ENCODE results near the gene MAP6. TPM values are rescaled to one million over a fixed set of nuclear protein-coding genes. Genes with fewer than 3 reads are reported as not detected.

The MAP6 gene
- total RNA-seq, 1 experiment from 2014 or later: not detected

DNA sequence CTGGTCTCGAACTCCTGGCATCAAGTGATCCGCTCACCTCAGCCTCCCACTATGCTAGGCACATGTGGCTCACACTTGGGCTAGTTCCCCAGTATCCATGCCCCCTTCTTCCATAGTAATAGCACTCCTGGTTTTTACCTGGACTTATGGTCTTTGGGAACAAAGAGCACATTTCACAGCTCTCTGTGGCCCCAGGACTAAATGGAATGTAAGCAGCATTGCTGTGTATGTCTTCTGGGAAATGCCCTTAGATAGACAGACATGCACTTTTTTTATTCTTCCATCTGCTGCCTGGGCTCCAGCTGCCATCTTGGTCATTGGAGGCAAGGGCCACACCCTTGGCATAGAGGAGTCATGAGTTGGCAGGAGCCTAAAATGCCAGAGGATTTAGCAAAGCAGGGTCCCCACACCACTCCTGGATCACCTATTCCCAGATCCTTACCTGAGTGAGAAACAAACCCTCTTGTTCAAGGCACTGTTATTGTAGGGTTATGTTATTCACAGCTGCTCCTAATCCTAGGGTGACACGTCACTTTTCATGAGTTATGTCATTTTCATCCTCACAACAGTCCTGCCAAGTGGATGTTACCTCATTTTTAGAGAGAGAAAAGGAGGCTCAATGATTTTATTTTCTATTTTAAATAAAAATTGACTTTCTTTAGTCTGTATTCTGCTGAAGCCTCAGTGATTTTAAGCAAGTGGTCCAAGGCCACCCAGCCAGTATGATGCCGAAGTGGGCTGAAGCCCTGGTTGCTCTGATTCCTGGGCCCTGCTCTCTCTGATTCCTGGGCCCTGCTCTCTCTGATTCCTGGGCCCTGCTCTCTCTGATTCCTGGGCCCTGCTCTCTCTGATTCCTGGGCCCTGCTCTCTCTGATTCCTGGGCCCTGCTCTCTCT is 127.4 kb downstream of the MAP6 start:
- Histone ChIP-seq H3K9me3 (ENCODE audit: control insufficient read depth in 1 of 2, insufficient read depth in 1 of 2, low read depth in 1 of 2, low read length in 2 of 2) (no peaks in the 10 kb centered on the region), H2AFZ (ENCODE audit: low read depth, low read length, poor library complexity, severe bottlenecking) (no peak overlapping the region), H3K36me3 (ENCODE audit: control insufficient read depth in 1 of 2, insufficient read depth in 2 of 2, low read length in 2 of 2) (no peaks in the 10 kb centered on the region), H3K27me3 (ENCODE audit: insufficient read depth, low read length) (no peaks in the 10 kb centered on the region), H3K9ac (ENCODE audit: low read length) (no peak overlapping the region), H3K4me3 (replicated peaks in 1 of 2; ENCODE audit: low read depth in 1 of 2, low read length in 2 of 2) (no peak overlapping the region), H3K79me2 (ENCODE audit: insufficient read depth, low read length) (no peaks in the 10 kb centered on the region), H3K9me2 (ENCODE audit: insufficient read depth) (no peaks in the 10 kb centered on the region), H3K4me2 (ENCODE audit: low read length) (0 out of 2 replicates have a peak overlapping the region, but pooled peaks have one; percentile 4), H3K4me1 (ENCODE audit: control insufficient read depth in 1 of 2, insufficient read depth in 2 of 2, low read length in 2 of 2) (peaks cover 13 to 34% of the 10 kb centered on the region in 2 experiments), H4K20me1 (ENCODE audit: insufficient read depth) (no peaks in the 10 kb centered on the region), H3K27ac (ENCODE audit: low read depth, low read length) (no peak overlapping the region)
- ChIA-PET RAD21 (ENCODE audit: low non-redundant PET in 1 of 2, low total read pairs in 2 of 2, uncharacterized antibody in 2 of 2, unreplicated experiment in 2 of 2) (no interaction called here), POLR2A (no interaction called here), CTCF (no interaction called here)
- intact Hi-C loops (cut with micrococcal nuclease): no loop called here
- TF ChIP-seq, protein P1, sequence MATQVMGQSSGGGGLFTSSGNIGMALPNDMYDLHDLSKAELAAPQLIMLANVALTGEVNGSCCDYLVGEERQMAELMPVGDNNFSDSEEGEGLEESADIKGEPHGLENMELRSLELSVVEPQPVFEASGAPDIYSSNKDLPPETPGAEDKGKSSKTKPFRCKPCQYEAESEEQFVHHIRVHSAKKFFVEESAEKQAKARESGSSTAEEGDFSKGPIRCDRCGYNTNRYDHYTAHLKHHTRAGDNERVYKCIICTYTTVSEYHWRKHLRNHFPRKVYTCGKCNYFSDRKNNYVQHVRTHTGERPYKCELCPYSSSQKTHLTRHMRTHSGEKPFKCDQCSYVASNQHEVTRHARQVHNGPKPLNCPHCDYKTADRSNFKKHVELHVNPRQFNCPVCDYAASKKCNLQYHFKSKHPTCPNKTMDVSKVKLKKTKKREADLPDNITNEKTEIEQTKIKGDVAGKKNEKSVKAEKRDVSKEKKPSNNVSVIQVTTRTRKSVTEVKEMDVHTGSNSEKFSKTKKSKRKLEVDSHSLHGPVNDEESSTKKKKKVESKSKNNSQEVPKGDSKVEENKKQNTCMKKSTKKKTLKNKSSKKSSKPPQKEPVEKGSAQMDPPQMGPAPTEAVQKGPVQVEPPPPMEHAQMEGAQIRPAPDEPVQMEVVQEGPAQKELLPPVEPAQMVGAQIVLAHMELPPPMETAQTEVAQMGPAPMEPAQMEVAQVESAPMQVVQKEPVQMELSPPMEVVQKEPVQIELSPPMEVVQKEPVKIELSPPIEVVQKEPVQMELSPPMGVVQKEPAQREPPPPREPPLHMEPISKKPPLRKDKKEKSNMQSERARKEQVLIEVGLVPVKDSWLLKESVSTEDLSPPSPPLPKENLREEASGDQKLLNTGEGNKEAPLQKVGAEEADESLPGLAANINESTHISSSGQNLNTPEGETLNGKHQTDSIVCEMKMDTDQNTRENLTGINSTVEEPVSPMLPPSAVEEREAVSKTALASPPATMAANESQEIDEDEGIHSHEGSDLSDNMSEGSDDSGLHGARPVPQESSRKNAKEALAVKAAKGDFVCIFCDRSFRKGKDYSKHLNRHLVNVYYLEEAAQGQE (IDR thresholded peaks at IDR 0.05; ENCODE audit: low read depth): no peak
- TF ChIP-seq SP1 (IDR thresholded peaks at IDR 0.05; ENCODE audit: low read depth) (no peak), RAD21 (IDR thresholded peaks at IDR 0.05; ENCODE audit: low read depth) (no peak), POLR2AphosphoS5 (IDR thresholded peaks at IDR 0.05; ENCODE audit: low read depth, low read length) (no peak), JUND (IDR thresholded peaks at IDR 0.05) (no peak), EZH2 (IDR thresholded peaks at IDR 0.05) (no peak), ZFX (IDR thresholded peaks at IDR 0.05) (no peak)
- TF ChIP-seq, protein P2, sequence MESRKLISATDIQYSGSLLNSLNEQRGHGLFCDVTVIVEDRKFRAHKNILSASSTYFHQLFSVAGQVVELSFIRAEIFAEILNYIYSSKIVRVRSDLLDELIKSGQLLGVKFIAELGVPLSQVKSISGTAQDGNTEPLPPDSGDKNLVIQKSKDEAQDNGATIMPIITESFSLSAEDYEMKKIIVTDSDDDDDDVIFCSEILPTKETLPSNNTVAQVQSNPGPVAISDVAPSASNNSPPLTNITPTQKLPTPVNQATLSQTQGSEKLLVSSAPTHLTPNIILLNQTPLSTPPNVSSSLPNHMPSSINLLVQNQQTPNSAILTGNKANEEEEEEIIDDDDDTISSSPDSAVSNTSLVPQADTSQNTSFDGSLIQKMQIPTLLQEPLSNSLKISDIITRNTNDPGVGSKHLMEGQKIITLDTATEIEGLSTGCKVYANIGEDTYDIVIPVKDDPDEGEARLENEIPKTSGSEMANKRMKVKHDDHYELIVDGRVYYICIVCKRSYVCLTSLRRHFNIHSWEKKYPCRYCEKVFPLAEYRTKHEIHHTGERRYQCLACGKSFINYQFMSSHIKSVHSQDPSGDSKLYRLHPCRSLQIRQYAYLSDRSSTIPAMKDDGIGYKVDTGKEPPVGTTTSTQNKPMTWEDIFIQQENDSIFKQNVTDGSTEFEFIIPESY (IDR thresholded peaks at IDR 0.05; ENCODE audit: extremely low read depth, insufficient replicate concordance, low read length): no peak
- ATAC-seq: no peak
- no TSS peak for BruUV-seq (replicated peaks)
- no peak for DNase-seq (ENCODE audit: low read depth, low spot score)
